Endothelial cell of umbilical vein (primary cell): Measurements from ENCODE around the gene FMNL2. TPM values are rescaled to one million over a fixed set of nuclear protein-coding genes. Genes with fewer than 3 reads are reported as not detected.

Experiments used
- BruUV-seq: library from RNA; stranded (reverse); fragments of 400-500 nt; replicated peaks from 2 replicates; lab custom pipeline; 2021; lab: Mats Ljungman, UMichigan
- CTCF ChIA-PET: fragments of 300-600, 350-600 bp; sonication (Branson Sonifier 250); formaldehyde crosslinking; loops from one replicate; lab custom pipeline; 2021; ENCODE audit warnings: antibody characterized with exemption, inconsistent platforms; lab: Charles Lee
- POLR2A ChIA-PET: fragments of 300-600, 350-600 bp; sonication (Branson Sonifier 250); formaldehyde crosslinking; loops from one replicate; lab custom pipeline; 2021; ENCODE audit warnings: antibody characterized with exemption, inconsistent platforms; lab: Charles Lee
- DNase-seq: peaks from one replicate; pipeline ENCODE4 v3.0.0-alpha.2; 2011; ENCODE audit warnings: low read depth, low spot score
- FAIRE-seq: peaks from 2 replicates; lab custom pipeline; 2011; peaks lifted over from hg19 to GRCh38; lab: Jason Lieb, UNC
- H2AFZ ChIP-seq: 2 replicates; pipeline ENCODE4 v1.6.0; 2012; ENCODE audit warnings: low read depth, low read length, control low read depth, inconsistent platforms
- H3K27ac ChIP-seq: 2 replicates; pipeline ENCODE4 v1.5.1; 2011; ENCODE audit warnings: low read depth, mild to moderate bottlenecking, control low read depth, low read length, moderate library complexity; ENCODE audit not compliant: insufficient read depth
- H3K27me3 ChIP-seq, 2 experiments: 2 replicates each; pipeline versions ENCODE4 v1.6.0 to v1.6.1; 2011; ENCODE audit warnings: low read length in 2 of 2, mixed read lengths in 1 of 2; ENCODE audit not compliant: control insufficient read depth in 2 of 2, insufficient read depth in 2 of 2
- H3K36me3 ChIP-seq, 2 experiments: 2 replicates in 1 of 2; 3 replicates in 1 of 2; pipeline ENCODE4 v1.5.1; 2011; ENCODE audit warnings: low read length in 2 of 2, mild to moderate bottlenecking in 1 of 2, moderate library complexity in 1 of 2; ENCODE audit not compliant: control insufficient read depth in 2 of 2, insufficient read depth in 2 of 2; ENCODE audit errors: extremely low read depth in 1 of 2
- H3K4me1 ChIP-seq: 3 replicates; pipeline ENCODE4 v1.5.1; 2011; ENCODE audit warnings: mild to moderate bottlenecking, low read length; ENCODE audit not compliant: control insufficient read depth, insufficient read depth; ENCODE audit errors: extremely low read depth
- H3K4me2 ChIP-seq: 2 replicates; pipeline ENCODE4 v1.6.1; 2011; ENCODE audit warnings: low read length, control low read depth, mixed read lengths; ENCODE audit not compliant: insufficient read depth
- H3K4me3 ChIP-seq, 3 experiments: fragments of 200-600 bp in 1 of 3; sonication (generic), shearing (Covaris generic) in 1 of 3; replicated peaks in 1 of 3; 2 replicates each; pipeline ENCODE4 v1.5.1; 2011 to 2016; ENCODE audit warnings: control low read depth in 3 of 3, low read length in 3 of 3, mild to moderate bottlenecking in 2 of 3, inconsistent platforms in 1 of 3, low read depth in 1 of 3, moderate library complexity in 1 of 3; ENCODE audit not compliant: insufficient read depth in 1 of 3
- H3K79me2 ChIP-seq: 2 replicates; pipeline ENCODE4 v1.6.0; 2012; ENCODE audit warnings: low read length, inconsistent platforms; ENCODE audit not compliant: control insufficient read depth, insufficient read depth
- H3K9ac ChIP-seq: replicated peaks from 2 replicates; pipeline ENCODE3; 2011; ENCODE audit warnings: low read length, control low read depth; ENCODE audit not compliant: insufficient read depth; ENCODE audit errors: extremely low read depth
- H3K9me1 ChIP-seq: replicated peaks from 3 replicates; pipeline ENCODE4 v1.6.0; 2011; ENCODE audit warnings: mild to moderate bottlenecking, low read length; ENCODE audit not compliant: control insufficient read depth, insufficient read depth; ENCODE audit errors: extremely low read depth
- H3K9me3 ChIP-seq: replicated peaks from 2 replicates; pipeline ENCODE4 v1.5.1; 2012; ENCODE audit warnings: low read length, inconsistent platforms; ENCODE audit not compliant: control insufficient read depth, insufficient read depth
- H4K20me1 ChIP-seq: replicated peaks from 2 replicates; pipeline ENCODE3; 2011; ENCODE audit warnings: mild to moderate bottlenecking, low read length; ENCODE audit not compliant: control insufficient read depth, insufficient read depth; ENCODE audit errors: extremely low read depth
- CTCF ChIP-seq, 2 donors: IDR thresholded peaks; 1 replicate in 1 of 2; 2 replicates in 1 of 2; pipeline ENCODE4 v1.5.1; 2011; ENCODE audit warnings: low read length in 2 of 2, mild to moderate bottlenecking in 2 of 2, moderate library complexity in 2 of 2, control low read depth in 1 of 2, inconsistent platforms in 1 of 2, low read depth in 1 of 2; ENCODE audit not compliant: insufficient read depth in 1 of 2; ENCODE audit errors: extremely low read depth in 1 of 2
- EZH2 ChIP-seq: IDR thresholded peaks from 2 replicates; pipeline ENCODE4 v1.6.1; 2012; ENCODE audit warnings: borderline replicate concordance, low read depth, mild to moderate bottlenecking, moderate library complexity, low read length, inconsistent platforms; ENCODE audit not compliant: severe bottlenecking
- FOS ChIP-seq: IDR thresholded peaks from 2 replicates; pipeline ENCODE4 v1.6.1; 2011; ENCODE audit warnings: mild to moderate bottlenecking, low read length, moderate library complexity, borderline replicate concordance; ENCODE audit not compliant: insufficient read depth
- GATA2 ChIP-seq: IDR thresholded peaks from 2 replicates; pipeline ENCODE4 v1.7.0; 2011; ENCODE audit warnings: low read depth, mild to moderate bottlenecking, moderate library complexity, mixed read lengths, low read length; ENCODE audit not compliant: insufficient read length, insufficient read depth
- JUN ChIP-seq: IDR thresholded peaks from 2 replicates; pipeline ENCODE4 v1.6.1; 2011; ENCODE audit warnings: borderline replicate concordance, low read depth; ENCODE audit not compliant: insufficient read length, insufficient read depth
- MAX ChIP-seq: IDR thresholded peaks from 2 replicates; pipeline ENCODE4 v1.6.1; 2011; ENCODE audit not compliant: insufficient read depth, insufficient read length
- MYC ChIP-seq: IDR thresholded peaks from one replicate; pipeline ENCODE4 v1.6.1; 2011; ENCODE audit warnings: mild to moderate bottlenecking, low read depth, low read length
- POLR2A ChIP-seq: IDR thresholded peaks from 2 replicates; pipeline ENCODE4 v1.6.1; 2012; ENCODE audit warnings: low read depth, mild to moderate bottlenecking, control low read depth, low read length
- dilution Hi-C: fragments of 300-500 bp; cut with MboI; formaldehyde crosslinking; loops from one replicate; pipeline ENCODE4 v1.15.0; 2019; ENCODE audit warnings: low sequenced_read_pairs; ENCODE audit not compliant: extremely low pct_ligation_motif_present
- intact Hi-C: fragments of 100-400 bp; cut with micrococcal nuclease; formaldehyde crosslinking; loops from one replicate; pipeline ENCODE4 v1.10.0; 2022
- polyA plus RNA-seq, 4 experiments: library from polyadenylated mRNA; depleted of rRNA in 3 of 4; stranded (reverse) in 3 of 4; unstranded in 1 of 4; fragments of >200 nt; gene quantifications; 2 replicates each; pipeline versions ENCODE4 v1.2.1 to v1.2.3, GENCODE V29; 2011 to 2012; ENCODE audit warnings: missing spikeins in 1 of 4
- total RNA-seq: library from RNA; stranded (reverse); gene quantifications from 2 replicates; pipeline ENCODE4 v1.2.3, GENCODE V29; 2021

Gene FMNL2
- total and polyA plus RNA-seq, 2 donors (not counting 3 experiments of a cell fraction or from before 2014, with no cell fraction given) = 8.3 to 28.0 TPM

GRCh38 chr2:152348388-152348787 lies 13.4 kb downstream of the FMNL2 start:
- Histone ChIP-seq H3K27me3 (no peaks in the 10 kb centered on the region), H3K4me2 (no peak overlapping the region), H2AFZ (no peak overlapping the region), H4K20me1 (peaks cover 5% of the 10 kb centered on the region), H3K4me1 (no peaks in the 10 kb centered on the region), H3K27ac (no peak overlapping the region), H3K79me2 (peaks cover 38% of the 10 kb centered on the region), H3K9me3 (no peaks in the 10 kb centered on the region), H3K36me3 (no peaks in the 10 kb centered on the region), H3K9ac (no peak overlapping the region), H3K9me1 (no peaks in the 10 kb centered on the region), H3K4me3 (no peak overlapping the region)
- FAIRE-seq (no peak), DNase-seq (no peak)
- POLR2A ChIA-PET = no interaction called here
- dilution Hi-C loops = no loop called here
- BruUV-seq = no TSS peak
- TF ChIP-seq MAX (no peak), GATA2 (no peak), FOS (no peak), CTCF (IDR thresholded peaks at IDR 0.05; ENCODE audit: extremely low read depth in 1 of 2, insufficient read depth in 1 of 2, low read depth in 1 of 2, low read length in 2 of 2) (no peak)
- intact Hi-C loops = no loop called here
- CTCF ChIA-PET = interaction anchor here (1.0 kb wide), 1 partner anchor 12 kb away, joined by 3 read pairs; no protein-coding TSS in a partner anchor

GRCh38 chr2:152349416-152349815 lies 14.4 kb downstream of the FMNL2 start:
- CTCF ChIA-PET = interaction anchor here (0.6 to 1.4 kb wide), 4 partner anchors 10 to 196 kb away, joined by 3 to 7 read pairs (median 3); no protein-coding TSS in a partner anchor

More at GRCh38 chr2:152349416-152349815, 14.4 kb downstream of the FMNL2 start:
- intact Hi-C loops = no loop called here
- Histone ChIP-seq H3K4me3 (no peak overlapping the region), H3K36me3 (no peaks in the 10 kb centered on the region), H2AFZ (no peak overlapping the region), H3K79me2 (peaks cover 43% of the 10 kb centered on the region), H3K4me2 (no peak overlapping the region), H3K9me1 (no peaks in the 10 kb centered on the region), H3K9ac (no peak overlapping the region), H3K27ac (no peak overlapping the region), H3K27me3 (no peaks in the 10 kb centered on the region), H3K9me3 (no peaks in the 10 kb centered on the region), H3K4me1 (no peaks in the 10 kb centered on the region), H4K20me1 (peaks cover 5% of the 10 kb centered on the region)
- TF ChIP-seq JUN (no peak), EZH2 (no peak), MYC (no peak), MAX (no peak), POLR2A (no peak), CTCF (IDR thresholded peaks at IDR 0.05; ENCODE audit: extremely low read depth in 1 of 2, insufficient read depth in 1 of 2, low read depth in 1 of 2, low read length in 2 of 2) (no peak), GATA2 (no peak)
- dilution Hi-C loops = no loop called here
- POLR2A ChIA-PET = no interaction called here
- no TSS peak for BruUV-seq
- FAIRE-seq (no peak), DNase-seq (no peak)
